ENCODE data around the gene FRY. TPM values are rescaled to one million over a fixed set of nuclear protein-coding genes. Genes with fewer than 3 reads are reported as not detected.

FRY gene
- polyA plus RNA-seq, 1 experiment = 51.4 TPM

DNA sequence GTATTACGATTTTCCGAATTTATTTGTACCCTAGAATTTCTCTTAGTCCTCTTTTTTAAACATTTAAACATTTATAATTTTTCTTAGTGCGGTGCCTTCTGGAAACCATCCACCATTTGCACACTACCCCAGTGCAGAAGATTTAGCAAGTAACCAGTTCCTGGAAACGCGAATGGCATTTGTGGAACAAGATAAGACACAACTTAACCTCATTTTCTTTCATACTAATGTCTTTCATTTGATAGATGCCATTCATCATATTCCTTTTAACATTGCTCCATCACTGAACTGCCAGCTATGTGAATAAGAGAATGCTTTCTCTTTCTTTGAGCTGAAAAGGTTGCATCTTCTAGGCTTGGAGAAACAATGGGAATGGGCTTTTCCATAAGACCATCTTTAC lies 6.8 kb downstream of the FRY start:
- no peak for DNase-seq (ENCODE audit: low read depth)
- TF ChIP-seq, protein P1, sequence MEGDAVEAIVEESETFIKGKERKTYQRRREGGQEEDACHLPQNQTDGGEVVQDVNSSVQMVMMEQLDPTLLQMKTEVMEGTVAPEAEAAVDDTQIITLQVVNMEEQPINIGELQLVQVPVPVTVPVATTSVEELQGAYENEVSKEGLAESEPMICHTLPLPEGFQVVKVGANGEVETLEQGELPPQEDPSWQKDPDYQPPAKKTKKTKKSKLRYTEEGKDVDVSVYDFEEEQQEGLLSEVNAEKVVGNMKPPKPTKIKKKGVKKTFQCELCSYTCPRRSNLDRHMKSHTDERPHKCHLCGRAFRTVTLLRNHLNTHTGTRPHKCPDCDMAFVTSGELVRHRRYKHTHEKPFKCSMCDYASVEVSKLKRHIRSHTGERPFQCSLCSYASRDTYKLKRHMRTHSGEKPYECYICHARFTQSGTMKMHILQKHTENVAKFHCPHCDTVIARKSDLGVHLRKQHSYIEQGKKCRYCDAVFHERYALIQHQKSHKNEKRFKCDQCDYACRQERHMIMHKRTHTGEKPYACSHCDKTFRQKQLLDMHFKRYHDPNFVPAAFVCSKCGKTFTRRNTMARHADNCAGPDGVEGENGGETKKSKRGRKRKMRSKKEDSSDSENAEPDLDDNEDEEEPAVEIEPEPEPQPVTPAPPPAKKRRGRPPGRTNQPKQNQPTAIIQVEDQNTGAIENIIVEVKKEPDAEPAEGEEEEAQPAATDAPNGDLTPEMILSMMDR (IDR thresholded peaks at IDR 0.05; ENCODE audit: insufficient read depth, low read depth, low read length) = no peak
- ChIA-PET POLR2A (interaction anchor here (0.6 kb wide), 1 partner anchor 254 kb away, joined by 4 read pairs; no protein-coding TSS in a partner anchor), CTCF (no interaction called here)
- Histone ChIP-seq H3K4me3 (ENCODE audit: low read depth, low read length) (no peak overlapping the region), H3K36me3 (ENCODE audit: control insufficient read depth, insufficient read depth, low read length) (peaks cover 3% of the 10 kb centered on the region; the same call in 1 of the 2 replicates), H3K27me3 (ENCODE audit: control insufficient read depth, insufficient read depth, low read length) (no peaks in the 10 kb centered on the region)

DNA sequence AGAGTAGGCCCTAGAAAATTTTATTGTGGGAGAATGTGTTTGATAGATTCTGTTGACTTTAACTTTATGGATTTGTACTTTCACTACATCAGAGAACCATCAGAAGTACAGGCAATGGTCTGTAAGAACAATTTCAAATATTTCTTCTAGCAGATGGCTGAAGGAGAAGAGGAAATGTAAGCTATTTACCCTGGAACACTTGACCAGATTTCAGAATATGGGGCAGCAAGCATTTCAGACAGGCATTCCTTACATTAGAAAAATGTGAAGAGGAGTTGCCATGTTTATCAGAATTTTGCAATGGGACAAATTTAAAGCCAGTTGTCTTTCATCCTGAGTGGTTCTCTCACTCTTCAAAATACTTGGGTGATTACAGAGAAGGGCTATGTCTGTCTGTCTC lies 7.5 kb downstream of the FRY start:
- no peaks in the 10 kb centered on the region for H3K27me3 ChIP-seq (ENCODE audit: control insufficient read depth, insufficient read depth, low read length)
- POLR2A ChIA-PET = interaction anchor here (0.6 to 0.7 kb wide), 2 partner anchors 8 to 1606 kb away, joined by 3 to 5 read pairs; no protein-coding TSS in a partner anchor
- no peak for DNase-seq (ENCODE audit: low read depth)
- TF ChIP-seq, protein P1 (IDR thresholded peaks at IDR 0.05; ENCODE audit: insufficient read depth, low read depth, low read length) = no peak
- peaks cover 3% of the 10 kb centered on the region; the same call in 1 of the 2 replicates for H3K36me3 ChIP-seq (ENCODE audit: control insufficient read depth, insufficient read depth, low read length)
- H3K4me3 ChIP-seq (ENCODE audit: low read depth, low read length) = no peak overlapping the region
- CTCF ChIA-PET = interaction anchor here (0.9 kb wide), 1 partner anchor 10 kb away, joined by 4 read pairs; no protein-coding TSS in a partner anchor

DNA sequence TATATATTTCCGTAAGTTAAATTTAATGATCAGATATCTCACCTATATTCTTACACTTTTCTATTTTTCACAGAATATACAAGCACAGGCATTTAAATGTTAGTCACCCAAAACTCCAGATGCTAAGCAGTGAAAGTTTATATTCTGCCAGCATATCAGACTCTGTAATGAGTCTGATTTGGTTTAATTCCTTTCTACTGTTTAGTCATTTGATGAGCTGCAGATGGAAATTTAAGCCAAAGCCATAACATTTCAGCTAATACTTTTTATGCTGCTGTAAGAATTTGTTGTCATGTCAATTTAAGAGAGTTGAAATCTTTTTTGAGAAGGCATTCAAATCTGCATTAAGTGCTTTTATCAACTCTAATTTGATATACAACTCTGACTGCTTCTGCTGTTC lies 8.0 kb downstream of the FRY start:
- no peaks in the 10 kb centered on the region for H3K27me3 ChIP-seq (ENCODE audit: control insufficient read depth, insufficient read depth, low read length)
- ChIA-PET POLR2A (interaction anchor here (0.6 to 0.7 kb wide), 2 partner anchors 8 to 1605 kb away, joined by 3 to 5 read pairs; no protein-coding TSS in a partner anchor), CTCF (interaction anchor here (0.9 kb wide), 1 partner anchor 9 kb away, joined by 4 read pairs; no protein-coding TSS in a partner anchor)
- no peak overlapping the region for H3K4me3 ChIP-seq (ENCODE audit: low read depth, low read length)
- peaks cover 2% of the 10 kb centered on the region; the same call in 1 of the 2 replicates for H3K36me3 ChIP-seq (ENCODE audit: control insufficient read depth, insufficient read depth, low read length)
- DNase-seq (ENCODE audit: low read depth) = no peak
- TF ChIP-seq, protein P1 (IDR thresholded peaks at IDR 0.05; ENCODE audit: insufficient read depth, low read depth, low read length) = no peak

DNA sequence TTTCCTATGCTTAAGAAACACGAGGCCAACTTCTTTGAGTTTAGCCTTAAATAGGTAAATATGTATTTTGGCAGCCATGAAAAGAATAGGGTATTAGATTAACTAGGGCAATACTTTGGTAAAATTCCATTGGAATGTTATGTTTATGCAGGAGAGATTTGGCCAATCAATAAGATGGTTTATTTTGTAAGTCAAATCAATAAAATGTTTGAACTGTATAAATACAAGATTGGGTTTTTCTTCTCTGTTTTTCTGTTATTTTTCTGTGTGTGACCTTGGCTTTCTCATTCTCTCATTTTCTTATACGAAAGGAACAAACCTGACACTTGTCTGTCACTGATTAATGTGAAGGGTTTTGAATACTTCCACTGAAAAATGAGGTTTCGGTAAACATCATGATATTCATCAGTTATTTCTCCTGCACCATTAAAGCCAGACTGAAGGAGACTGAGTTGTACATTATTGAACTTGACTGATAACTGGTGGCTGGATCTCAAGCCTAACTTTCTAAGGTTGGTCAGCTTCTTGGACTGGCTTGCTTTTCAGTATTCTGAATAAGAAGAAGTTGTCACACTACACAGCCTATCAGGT lies 8.6 kb downstream of the FRY start:
- TF ChIP-seq, protein P1 (IDR thresholded peaks at IDR 0.05; ENCODE audit: insufficient read depth, low read depth, low read length) = no peak
- POLR2A ChIA-PET = no interaction called here
- H3K36me3 ChIP-seq (ENCODE audit: control insufficient read depth, insufficient read depth, low read length) = peaks cover 2% of the 10 kb centered on the region; the same call in 1 of the 2 replicates
- CTCF ChIA-PET = interaction anchor here (0.9 to 1.3 kb wide), 2 partner anchors 9 to 11 kb away, joined by 3 to 4 read pairs; no protein-coding TSS in a partner anchor
- no peak for DNase-seq (ENCODE audit: low read depth)
- H3K4me3 ChIP-seq (ENCODE audit: low read depth, low read length) = no peak overlapping the region
- H3K27me3 ChIP-seq (ENCODE audit: control insufficient read depth, insufficient read depth, low read length) = no peaks in the 10 kb centered on the region

DNA sequence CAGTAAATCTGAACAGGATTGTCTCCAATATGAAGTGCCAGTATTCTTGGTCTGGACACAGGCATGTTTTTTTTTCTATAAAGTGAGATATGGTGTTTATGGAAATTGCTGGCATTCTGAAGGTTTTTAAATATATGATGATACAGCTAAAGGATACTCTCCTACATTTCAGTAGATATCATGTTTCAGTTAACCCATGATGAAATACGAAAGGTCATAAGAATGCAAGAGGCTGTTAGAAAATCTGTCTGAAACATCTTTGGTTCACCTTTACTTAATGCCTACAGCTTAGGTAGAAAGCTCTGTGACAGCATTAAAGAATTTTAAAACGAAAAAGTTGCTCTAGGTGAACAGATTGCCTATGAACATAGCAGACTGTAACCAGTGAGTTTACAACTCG lies 9.1 kb downstream of the FRY start:
- CTCF ChIA-PET = interaction anchor here (1.1 to 1.3 kb wide), 2 partner anchors 10 to 11 kb away, joined by 3 to 4 read pairs; partner anchors contain the start of gene FRY
- Histone ChIP-seq H3K27me3 (ENCODE audit: control insufficient read depth, insufficient read depth, low read length) (no peaks in the 10 kb centered on the region), H3K4me3 (ENCODE audit: low read depth, low read length) (no peak overlapping the region), H3K36me3 (ENCODE audit: control insufficient read depth, insufficient read depth, low read length) (peaks cover 2% of the 10 kb centered on the region; the same call in 1 of the 2 replicates)
- DNase-seq (ENCODE audit: low read depth) = no peak
- TF ChIP-seq, protein P1 (IDR thresholded peaks at IDR 0.05; ENCODE audit: insufficient read depth, low read depth, low read length) = no peak
- POLR2A ChIA-PET = no interaction called here

Data from BJ (cell line).